RPMI7951 (cell line): ENCODE measurements around the gene COLQ. TPM values are rescaled to one million over a fixed set of nuclear protein-coding genes. Genes with fewer than 3 reads are reported as not detected.
"Not testable (repeated sequence)": the region's sequence is repeated elsewhere in the genome, so short reads cannot be mapped to it uniquely, and the experiment has no call there.

Experiments
- DNase-seq: peaks from one replicate; pipeline ENCODE4 v3.0.0-alpha.2; 2012; ENCODE audit warnings: low read depth
- total RNA-seq: library from RNA; depleted of rRNA; stranded (reverse); fragments of >200 nt; shearing (Covaris generic); gene quantifications from 2 replicates; pipeline ENCODE4 v1.2.3, GENCODE V29; 2014; rRNA removed

COLQ gene
- total RNA-seq: 0.29 and 0.48 TPM in 2 replicates

GRCh38 chr3:15521573-15521965, at the start of gene COLQ:
Gene COLQ, minus strand, starts transcription at chr3:15521706. Its CDS starts 81 bp downstream, at chr3:15521625.
- DNase-seq: no peak

GRCh38 chr3:15563190-15563589, 41.7 kb upstream of the COLQ start:
- DNase-seq: no peak

DNA sequence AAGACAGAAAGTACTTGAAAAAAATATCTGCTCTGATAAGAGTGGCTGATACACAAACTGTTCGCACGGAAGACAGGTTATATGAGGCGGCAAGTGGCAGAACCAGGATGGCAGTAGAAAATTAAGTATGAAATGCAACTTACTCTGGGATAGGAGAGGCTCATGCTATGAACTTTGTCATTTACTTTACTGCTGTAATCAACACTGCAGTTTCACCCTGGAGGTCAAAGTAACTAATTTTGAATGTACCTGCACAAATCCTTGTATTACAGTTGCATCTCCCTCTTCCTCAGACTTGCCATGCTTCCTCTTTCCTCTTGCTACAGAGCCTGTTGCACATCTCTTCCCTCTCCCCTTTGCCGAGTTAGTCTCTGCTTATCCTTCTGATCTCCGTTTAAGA, 41.1 kb upstream of the COLQ start:
- no peak for DNase-seq

GRCh38 chr3:15558581-15558980, 37.1 kb upstream of the COLQ start:
- no peak for DNase-seq

DNA sequence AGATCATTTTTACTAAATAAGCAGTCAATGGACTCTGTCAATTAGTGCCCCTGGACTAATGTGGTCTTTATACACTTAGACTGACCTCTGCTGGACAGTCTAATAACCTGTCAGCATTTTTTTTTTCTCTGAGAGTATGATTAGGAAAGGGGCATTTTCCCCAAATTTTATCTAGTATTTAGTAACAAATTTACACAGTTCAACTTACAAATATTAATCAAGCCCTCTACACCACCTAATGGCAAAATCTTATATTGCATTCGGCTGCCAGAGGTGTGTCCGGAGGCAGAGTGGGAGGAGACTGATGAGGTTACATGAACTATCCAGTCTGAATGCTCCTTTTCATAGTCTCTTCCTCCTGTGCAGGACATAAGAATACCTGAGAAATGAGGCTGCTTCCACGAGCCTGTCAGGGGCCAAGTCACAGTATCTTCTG, 36.0 kb upstream of the COLQ start:
- DNase-seq: peak; percentile 67

DNA sequence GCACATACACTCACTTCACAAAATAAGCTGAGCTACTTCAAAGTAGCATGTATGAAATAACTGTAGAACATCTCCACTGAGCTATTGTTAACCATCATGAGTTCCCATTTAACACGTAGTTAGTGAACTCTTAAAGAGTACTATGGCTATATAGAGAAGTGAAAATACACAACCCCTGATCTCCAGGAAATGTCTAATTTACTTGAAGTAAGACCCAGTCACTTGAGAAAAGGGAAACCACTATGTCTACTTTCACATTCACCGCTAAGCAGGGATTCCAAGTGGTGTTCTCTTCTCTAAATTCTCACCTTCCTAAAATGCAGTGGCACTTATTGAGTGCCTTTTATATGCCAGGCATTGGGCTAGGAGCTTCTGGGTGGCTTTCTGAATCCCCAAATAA, 35.0 kb upstream of the COLQ start:
- no peak for DNase-seq

DNA sequence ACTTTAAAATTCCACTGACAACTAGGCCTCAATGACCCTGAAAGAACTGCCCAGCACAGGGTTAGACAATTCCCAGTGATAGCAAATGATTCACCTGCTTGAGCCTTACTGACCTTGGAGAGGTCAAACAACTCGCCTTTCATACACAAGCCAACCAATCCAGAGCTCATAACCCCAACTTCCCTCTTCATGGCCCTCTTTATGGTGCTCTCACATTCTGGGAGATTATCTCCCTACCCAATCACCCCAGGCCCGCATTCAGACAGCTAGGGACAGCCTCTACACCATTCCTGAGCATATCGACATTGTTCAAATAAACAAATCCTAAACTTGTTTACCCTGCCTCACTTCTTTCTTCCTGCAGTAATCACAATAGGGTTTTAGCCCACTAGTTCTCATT, 32.2 kb upstream of the COLQ start:
- no peak for DNase-seq

DNA sequence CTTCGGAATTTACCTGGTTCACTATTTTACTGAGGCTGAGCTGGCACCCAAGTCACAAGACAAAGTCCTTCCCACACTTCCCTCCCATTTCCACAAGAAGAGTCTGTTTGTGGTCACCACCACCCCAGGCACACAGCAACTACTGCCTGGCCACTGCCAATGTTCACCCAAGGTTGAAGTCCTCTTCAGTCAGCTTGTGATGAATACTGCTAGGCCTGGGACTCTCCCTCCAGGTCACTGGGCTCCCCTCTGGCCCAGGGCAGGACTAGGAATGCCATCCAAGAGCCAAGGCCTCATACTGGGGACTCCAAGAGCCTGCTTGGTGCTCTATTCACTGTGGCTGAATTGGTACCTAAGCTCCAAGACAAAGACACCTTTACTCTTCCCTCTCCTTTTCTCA, 30.4 kb upstream of the COLQ start:
- DNase-seq: no peak

DNA sequence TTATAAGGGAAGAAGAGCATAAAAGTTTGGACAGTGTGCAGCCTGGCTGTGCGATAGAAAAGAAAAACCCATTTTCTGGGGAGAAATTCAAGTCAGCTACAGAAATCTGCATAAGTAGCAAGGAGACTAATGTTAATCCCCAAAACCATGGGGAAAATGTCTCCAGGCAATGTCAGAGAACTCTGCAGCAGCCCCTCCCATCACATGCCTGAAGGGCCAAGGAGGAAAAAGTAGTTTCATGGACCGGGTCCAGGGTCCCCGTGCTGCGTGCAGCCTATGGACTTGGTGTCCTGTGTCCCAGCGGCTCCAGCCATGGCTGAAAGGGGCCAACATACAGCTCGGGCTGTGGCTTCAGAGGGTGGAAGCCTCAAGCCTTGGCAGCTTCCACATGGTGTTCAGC, 28.3 kb upstream of the COLQ start:
- no peak for DNase-seq

DNA sequence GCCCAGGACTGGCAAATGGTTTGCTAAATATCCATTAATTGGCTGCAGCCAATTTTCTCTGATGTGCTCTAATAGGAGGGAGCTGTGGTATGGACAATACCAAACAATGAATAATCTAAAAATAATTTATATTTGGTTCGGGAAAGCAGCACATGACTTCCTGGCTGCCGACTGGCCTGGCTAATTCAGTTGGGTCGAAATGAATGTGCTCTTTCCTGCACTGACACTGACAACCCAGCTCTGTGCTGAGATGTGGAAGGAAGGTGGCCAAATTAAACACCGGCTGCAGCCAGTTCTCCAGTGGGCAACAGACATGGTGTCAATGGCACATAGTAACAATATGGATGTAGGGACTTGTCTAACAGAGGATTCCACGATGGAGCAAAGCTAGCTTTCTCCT, 21.1 kb upstream of the COLQ start:
- no peak for DNase-seq

- DNase-seq: no peak
Observed at GRCh38 chr3:15541371-15541770, 19.9 kb upstream of the COLQ start.

- no peak for DNase-seq
Observed at GRCh38 chr3:15539066-15539465, 17.6 kb upstream of the COLQ start.

DNA sequence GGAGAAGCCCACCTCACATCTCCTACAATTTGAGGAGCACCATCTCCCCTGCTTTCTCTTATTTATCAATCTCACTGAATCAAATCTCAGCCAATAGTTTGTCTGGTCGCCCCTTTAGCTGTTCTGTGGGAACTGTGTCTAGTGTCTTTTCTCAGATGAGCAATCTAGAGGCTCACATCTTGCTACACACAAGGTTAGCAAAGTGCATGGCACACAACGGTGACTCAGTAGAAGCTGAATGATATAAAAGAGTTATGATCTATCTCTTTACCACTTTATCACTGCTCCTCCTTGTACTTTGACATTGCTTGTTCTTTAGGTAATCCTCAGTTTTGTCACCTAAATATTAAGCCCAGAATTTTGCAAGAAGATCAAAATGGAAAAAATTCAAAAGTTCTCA, 16.8 kb upstream of the COLQ start:
- no peak for DNase-seq

GRCh38 chr3:15536856-15537255, 15.3 kb upstream of the COLQ start:
- no peak for DNase-seq

GRCh38 chr3:15535732-15536131, 14.2 kb upstream of the COLQ start:
- DNase-seq: no peak

DNA sequence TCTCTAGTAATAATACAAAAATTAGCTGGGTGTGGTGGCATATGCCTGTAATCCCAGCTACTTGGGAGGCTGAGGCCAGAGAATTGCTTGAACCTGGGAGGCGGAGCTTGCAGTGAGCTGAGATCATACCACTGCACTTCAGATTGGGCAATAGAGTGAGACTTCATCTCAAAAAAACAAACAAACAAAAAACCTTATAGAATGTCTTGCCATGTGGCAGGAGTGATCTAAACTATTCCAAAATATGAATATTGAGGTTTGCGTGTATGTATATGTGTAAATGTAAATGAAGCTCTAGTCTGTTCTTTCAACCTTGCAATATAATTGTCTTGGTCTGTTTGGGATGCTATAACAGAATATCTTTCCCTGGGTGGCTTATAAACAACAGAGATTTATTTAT, 11.1 kb upstream of the COLQ start:
- not testable (repeated sequence) for DNase-seq

DNA sequence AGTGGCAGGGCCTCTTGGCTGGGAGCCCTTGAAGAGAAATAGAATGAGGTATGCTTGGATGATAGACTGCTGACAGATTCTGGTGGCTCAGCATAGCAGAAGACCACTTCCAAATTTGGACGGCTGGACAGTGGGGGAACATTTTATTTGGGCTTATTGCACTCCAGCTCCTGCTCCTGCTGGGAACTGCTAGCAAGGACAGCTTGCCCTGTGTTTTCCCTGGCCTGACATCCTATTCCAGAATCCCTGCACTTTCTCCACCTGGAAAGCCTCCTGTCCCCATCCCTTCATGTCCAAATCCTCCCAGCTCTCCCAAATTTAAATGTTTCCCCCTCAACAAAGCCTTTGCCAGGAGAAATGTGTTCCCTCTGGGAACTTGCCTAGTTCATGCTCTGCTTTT, 9.8 kb upstream of the COLQ start:
- DNase-seq: no peak

DNA sequence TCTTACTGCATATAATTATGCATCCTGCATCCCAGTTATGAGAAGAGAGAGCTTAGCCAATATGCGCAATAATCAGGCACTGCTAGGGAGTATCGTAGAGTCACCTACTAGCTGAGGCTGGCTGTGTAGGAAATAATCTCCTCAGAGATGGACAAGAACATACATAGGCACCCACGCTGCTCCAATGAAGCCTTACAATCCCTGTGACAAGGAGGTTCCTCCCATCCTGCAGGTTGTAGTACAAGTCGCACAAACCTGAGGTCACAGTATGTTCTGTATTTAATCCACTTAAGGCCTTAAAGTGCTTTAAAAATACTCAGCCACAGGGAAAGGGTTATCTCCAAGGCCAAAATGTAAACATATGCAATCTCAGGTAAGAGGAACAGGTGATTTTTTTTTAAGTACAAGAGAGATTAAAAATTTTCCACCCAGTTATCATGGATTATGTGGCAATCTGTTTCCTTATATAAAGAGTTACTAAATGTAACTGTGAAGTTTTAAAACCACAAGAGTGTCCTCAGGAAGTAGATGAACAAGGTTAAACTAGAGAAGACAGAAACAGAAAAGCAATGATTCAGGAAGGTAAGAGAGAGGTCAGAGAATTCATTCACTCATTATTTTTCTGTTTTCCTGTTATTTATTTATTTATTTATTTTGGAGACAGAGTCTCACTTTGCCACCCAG, 7.5 kb upstream of the COLQ start:
- no peak for DNase-seq

GRCh38 chr3:15527031-15527459, 5.5 kb upstream of the COLQ start:
- DNase-seq: no peak

DNA sequence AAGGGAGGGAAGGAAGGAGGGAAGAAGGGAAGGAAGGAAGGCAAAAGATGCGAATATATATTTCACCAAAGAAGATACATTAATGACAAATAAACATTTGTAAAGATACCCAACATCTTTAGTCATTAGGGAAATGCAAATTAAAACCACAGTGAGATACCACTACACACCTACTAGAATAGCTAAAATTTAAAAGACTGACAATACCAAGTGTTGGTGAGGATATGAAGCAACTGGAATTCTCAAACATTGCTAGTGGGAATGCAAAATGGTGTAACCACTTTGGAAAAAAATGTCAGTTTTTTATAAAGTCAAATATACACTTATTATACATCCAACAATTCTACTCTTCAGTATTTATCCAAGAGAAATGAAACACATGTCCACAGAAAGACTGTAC, 4.3 kb upstream of the COLQ start:
- no peak for DNase-seq

- no peak for DNase-seq
Observed at GRCh38 chr3:15523660-15524417, 2.3 kb upstream of the COLQ start.

- DNase-seq: no peak
Observed at GRCh38 chr3:15522016-15522415, 510 bp upstream of the COLQ start.

DNA sequence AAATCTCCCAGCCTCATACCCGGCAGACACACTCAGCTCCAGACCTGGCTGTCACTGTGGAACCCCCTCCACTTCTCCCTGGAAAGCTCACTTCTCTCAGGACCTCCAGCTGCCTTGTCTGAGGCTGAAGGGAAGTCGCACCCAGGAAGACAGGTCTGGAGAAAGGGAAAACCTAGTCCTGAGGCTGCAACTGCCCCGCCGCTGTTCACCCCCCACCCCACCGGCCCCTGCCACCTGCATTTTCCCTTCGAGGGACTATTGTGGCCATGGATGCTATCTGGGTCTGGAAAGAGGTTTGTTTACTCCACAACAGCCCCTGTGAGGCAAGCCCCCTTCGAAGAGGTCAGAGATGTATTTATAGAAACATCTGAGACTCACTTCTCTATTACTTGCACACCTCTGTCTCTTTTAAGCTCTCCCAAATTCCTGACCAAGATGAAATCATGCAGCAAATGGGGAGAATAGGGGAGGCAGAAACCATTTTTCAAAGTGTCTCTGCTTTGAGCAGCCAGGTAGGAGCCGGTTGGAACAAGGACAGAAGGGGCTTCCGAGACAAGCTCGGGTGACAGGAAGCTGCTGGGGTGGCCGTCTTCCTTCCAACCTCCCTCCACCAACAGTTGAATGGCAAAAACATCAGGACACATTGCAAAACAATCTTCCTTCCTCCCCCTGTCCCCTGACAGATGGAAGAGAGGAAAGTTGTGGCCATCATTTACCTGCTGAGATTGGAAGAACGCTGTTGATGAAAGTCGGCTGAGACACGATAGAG, 518 bp downstream of the COLQ start:
- DNase-seq: no peak
